MM.1S (cell line): ENCODE measurements around the gene CDC42SE2.

ENCODE experiments used
- DNase-seq: peaks from one replicate; pipeline ENCODE4 v3.0.0-alpha.2; 2015
- H2AFZ ChIP-seq: fragments of 300-600 bp; sonication (generic); 2 replicates; pipeline ENCODE4 v1.6.0; 2016; ENCODE audit warnings: antibody characterized with exemption, low read length
- H3F3A ChIP-seq: fragments of 300-600 bp; sonication (generic); 2 replicates; pipeline ENCODE4 v1.6.1; 2016; ENCODE audit warnings: mild to moderate bottlenecking, antibody characterized with exemption, low read length, moderate library complexity, mixed read lengths; ENCODE audit not compliant: insufficient read depth
- H3K27ac ChIP-seq: fragments of 300-600 bp; sonication (generic); 2 replicates; pipeline ENCODE4 v1.5.1; 2016; ENCODE audit warnings: mild to moderate bottlenecking, low read length
- H3K27me3 ChIP-seq: fragments of 300-600 bp; sonication (generic); replicated peaks from 2 replicates; pipeline ENCODE4 v1.6.0; 2016; ENCODE audit warnings: low read length; ENCODE audit not compliant: insufficient read depth
- H3K36me3 ChIP-seq: fragments of 300-600 bp; sonication (generic); replicated peaks from 2 replicates; pipeline ENCODE4 v1.6.1; 2016; ENCODE audit warnings: mild to moderate bottlenecking, low read length, mixed read lengths; ENCODE audit not compliant: insufficient read depth
- H3K4me1 ChIP-seq: fragments of 300-600 bp; sonication (generic); 2 replicates; pipeline ENCODE4 v1.6.1; 2016; ENCODE audit warnings: low read length, mixed read lengths
- H3K4me2 ChIP-seq: fragments of 300-600 bp; sonication (generic); 2 replicates; pipeline ENCODE4 v1.6.0; 2016; ENCODE audit warnings: low read depth, low read length
- H3K4me3 ChIP-seq: fragments of 300-600 bp; sonication (generic); 2 replicates; pipeline ENCODE4 v1.5.1; 2016; ENCODE audit warnings: low read length, mixed read lengths
- H3K79me2 ChIP-seq: fragments of 300-600 bp; sonication (generic); 2 replicates; pipeline ENCODE4 v1.6.1; 2016; ENCODE audit warnings: mixed run types, low read length, mixed read lengths
- H3K9ac ChIP-seq: fragments of 300-600 bp; sonication (generic); 2 replicates; pipeline ENCODE4 v1.6.1; 2016; ENCODE audit warnings: low read length, mixed read lengths
- H3K9me2 ChIP-seq: fragments of 300-600 bp; sonication (generic); replicated peaks from 2 replicates; pipeline ENCODE4 v1.6.1; 2016; ENCODE audit warnings: mild to moderate bottlenecking, low read length, mixed read lengths; ENCODE audit not compliant: insufficient read depth
- H3K9me3 ChIP-seq: fragments of 300-600 bp; sonication (generic); replicated peaks from 2 replicates; pipeline ENCODE4 v1.6.1; 2016; ENCODE audit warnings: mild to moderate bottlenecking, low read length, mixed read lengths; ENCODE audit not compliant: insufficient read depth
- H4K20me1 ChIP-seq: fragments of 300-600 bp; sonication (generic); 2 replicates; pipeline ENCODE4 v1.6.1; 2016; ENCODE audit warnings: mild to moderate bottlenecking, low read length, moderate library complexity, mixed read lengths; ENCODE audit not compliant: insufficient read depth
- EZH2 ChIP-seq: fragments of 300-600 bp; sonication (generic); optimal IDR thresholded peaks from 2 replicates; pipeline ENCODE3; 2017; ENCODE audit warnings: low read depth, mild to moderate bottlenecking, antibody characterized with exemption, low read length, mixed read lengths
- EZH2phosphoT487 ChIP-seq: fragments of 300-600 bp; sonication (generic); IDR thresholded peaks from 2 replicates; pipeline ENCODE4 v1.6.1; 2018; ENCODE audit warnings: antibody characterized with exemption, low read length
- TF ChIP-seq, protein P1 (sequence below): fragments of 300-600 bp; sonication (generic); IDR thresholded peaks from 2 replicates; pipeline ENCODE4 v1.5.1; 2016; ENCODE audit warnings: antibody characterized with exemption, low read length, mixed read lengths

CDC42SE2 gene

GRCh38 chr5:131387255-131387654, 123.4 kb downstream of the CDC42SE2 start:
- Histone ChIP-seq H3K9ac (no peak overlapping the region), H3K79me2 (peaks cover 73% of the 10 kb centered on the region), H3K4me1 (peaks cover 26% of the 10 kb centered on the region), H2AFZ (no peak overlapping the region), H3K4me2 (no peak overlapping the region), H4K20me1 (no peaks in the 10 kb centered on the region), H3K27ac (no peak overlapping the region), H3K27me3 (no peaks in the 10 kb centered on the region), H3K9me3 (no peaks in the 10 kb centered on the region), H3F3A (peaks cover 10% of the 10 kb centered on the region), H3K4me3 (no peak overlapping the region), H3K36me3 (peaks cover 5% of the 10 kb centered on the region; the same call in 1 of the 2 replicates), H3K9me2 (no peaks in the 10 kb centered on the region)
- TF ChIP-seq EZH2 (no peak), EZH2phosphoT487 (no peak)
- TF ChIP-seq, protein P1, sequence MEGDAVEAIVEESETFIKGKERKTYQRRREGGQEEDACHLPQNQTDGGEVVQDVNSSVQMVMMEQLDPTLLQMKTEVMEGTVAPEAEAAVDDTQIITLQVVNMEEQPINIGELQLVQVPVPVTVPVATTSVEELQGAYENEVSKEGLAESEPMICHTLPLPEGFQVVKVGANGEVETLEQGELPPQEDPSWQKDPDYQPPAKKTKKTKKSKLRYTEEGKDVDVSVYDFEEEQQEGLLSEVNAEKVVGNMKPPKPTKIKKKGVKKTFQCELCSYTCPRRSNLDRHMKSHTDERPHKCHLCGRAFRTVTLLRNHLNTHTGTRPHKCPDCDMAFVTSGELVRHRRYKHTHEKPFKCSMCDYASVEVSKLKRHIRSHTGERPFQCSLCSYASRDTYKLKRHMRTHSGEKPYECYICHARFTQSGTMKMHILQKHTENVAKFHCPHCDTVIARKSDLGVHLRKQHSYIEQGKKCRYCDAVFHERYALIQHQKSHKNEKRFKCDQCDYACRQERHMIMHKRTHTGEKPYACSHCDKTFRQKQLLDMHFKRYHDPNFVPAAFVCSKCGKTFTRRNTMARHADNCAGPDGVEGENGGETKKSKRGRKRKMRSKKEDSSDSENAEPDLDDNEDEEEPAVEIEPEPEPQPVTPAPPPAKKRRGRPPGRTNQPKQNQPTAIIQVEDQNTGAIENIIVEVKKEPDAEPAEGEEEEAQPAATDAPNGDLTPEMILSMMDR, result no peak
- DNase-seq, result no peak

- 0 out of 2 replicates have a peak, but pooled peaks cover 9% of the 10 kb centered on the region for H3K4me1 ChIP-seq
- H3K4me2 ChIP-seq, result no peak overlapping the region
- H3K27ac ChIP-seq, result no peak overlapping the region
- H3K36me3 ChIP-seq, result peaks cover 5% of the 10 kb centered on the region; the same call in 1 of the 2 replicates
- no peaks in the 10 kb centered on the region for H3K9me3 ChIP-seq
- H3K79me2 ChIP-seq, result peaks cover 59% of the 10 kb centered on the region
- no peak for DNase-seq
- H3K9ac ChIP-seq, result no peak overlapping the region
- H3K4me3 ChIP-seq, result no peak overlapping the region
- H3K27me3 ChIP-seq, result no peaks in the 10 kb centered on the region
- no peak overlapping the region for H2AFZ ChIP-seq
- TF ChIP-seq, protein P1, result no peak
- TF ChIP-seq EZH2phosphoT487 (no peak), EZH2 (no peak)
- H4K20me1 ChIP-seq, result no peaks in the 10 kb centered on the region
- H3K9me2 ChIP-seq, result no peaks in the 10 kb centered on the region
- 0 out of 2 replicates have a peak, but pooled peaks cover 2% of the 10 kb centered on the region for H3F3A ChIP-seq
These were observed 125.4 kb downstream of the CDC42SE2 start for GRCh38 chr5:131389096-131389868.

DNA sequence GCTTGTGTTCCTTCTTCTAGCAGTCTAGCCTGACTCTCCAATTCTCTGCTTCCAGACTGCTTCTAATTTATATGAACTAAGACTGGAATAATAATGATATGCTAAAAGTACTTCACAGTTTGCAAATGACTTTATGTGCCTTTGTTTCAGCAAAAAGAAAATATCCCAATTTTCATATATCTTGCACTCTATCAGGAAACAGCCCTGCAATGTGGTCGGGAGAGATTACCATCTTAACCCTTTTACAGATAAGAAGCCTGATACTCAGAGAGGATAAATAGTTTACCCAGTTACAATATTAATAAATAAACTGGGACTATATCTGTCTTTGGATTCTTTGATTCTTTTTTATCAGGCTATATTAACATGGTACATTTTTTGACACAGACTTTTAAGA, 126.0 kb downstream of the CDC42SE2 start:
- no peak overlapping the region for H3K4me3 ChIP-seq
- H3K4me2 ChIP-seq, result no peak overlapping the region
- H3K27ac ChIP-seq, result no peak overlapping the region
- no peaks in the 10 kb centered on the region for H3K27me3 ChIP-seq
- DNase-seq, result no peak
- H3K9ac ChIP-seq, result no peak overlapping the region
- H3K9me2 ChIP-seq, result no peaks in the 10 kb centered on the region
- no peaks in the 10 kb centered on the region for H3K9me3 ChIP-seq
- H4K20me1 ChIP-seq, result no peaks in the 10 kb centered on the region
- H3K79me2 ChIP-seq, result peaks cover 53% of the 10 kb centered on the region
- no peak for TF ChIP-seq EZH2
- no peak for TF ChIP-seq EZH2phosphoT487
- TF ChIP-seq, protein P1, result no peak
- peaks cover 5% of the 10 kb centered on the region; the same call in 1 of the 2 replicates for H3K36me3 ChIP-seq
- no peak overlapping the region for H2AFZ ChIP-seq
- H3F3A ChIP-seq, result 0 out of 2 replicates have a peak, but pooled peaks cover 2% of the 10 kb centered on the region
- H3K4me1 ChIP-seq, result 0 out of 2 replicates have a peak, but pooled peaks cover 9% of the 10 kb centered on the region
